ENCODE measurements around the gene C4orf50.

C4orf50 gene

DNA sequence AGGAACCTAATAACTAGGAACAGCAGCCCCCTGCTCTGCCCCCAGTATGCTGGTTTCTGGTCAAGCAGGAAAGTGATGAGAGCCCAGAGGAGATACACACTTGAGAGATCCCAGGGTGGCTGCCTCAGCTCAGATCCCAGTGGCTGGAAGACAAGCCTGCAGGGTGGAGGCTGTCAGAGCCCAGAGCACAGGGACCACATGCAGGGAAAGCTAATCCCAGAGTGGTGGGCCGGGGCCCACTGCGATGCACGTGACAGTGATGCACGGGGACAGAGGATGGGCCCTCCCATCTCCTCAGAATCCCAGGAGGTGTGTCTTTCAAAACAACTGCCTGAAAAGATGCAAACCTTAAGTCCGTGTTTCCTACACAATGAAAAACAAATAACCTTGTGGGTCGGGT lies 96.2 kb downstream of the C4orf50 start:
- no peak for DNase-seq (ENCODE audit: low spot score)

- no peak for DNase-seq (ENCODE audit: low spot score)
Observed at GRCh38 chr4:5921101-5921980, 96.9 kb downstream of the C4orf50 start.

DNA sequence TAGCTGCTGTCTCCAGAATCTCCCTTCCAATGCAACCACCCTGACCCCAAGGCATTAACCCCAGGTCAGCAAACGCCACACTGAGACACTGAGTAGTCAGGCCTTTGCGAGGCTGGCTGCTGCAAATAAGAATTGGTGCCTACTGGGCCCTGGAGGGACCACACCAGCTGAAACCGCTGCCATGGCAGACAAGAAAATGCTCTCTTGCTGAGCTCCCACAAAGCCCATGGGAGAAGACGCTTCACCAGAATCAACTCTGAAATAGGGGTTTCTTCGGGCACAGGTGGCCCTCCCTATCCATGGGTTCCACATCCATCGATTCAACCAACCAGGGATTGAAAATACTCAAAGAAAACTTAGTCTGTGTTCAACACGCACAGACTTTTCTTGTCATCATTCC lies 98.7 kb downstream of the C4orf50 start:
- DNase-seq (ENCODE audit: low spot score), result no peak

DNA sequence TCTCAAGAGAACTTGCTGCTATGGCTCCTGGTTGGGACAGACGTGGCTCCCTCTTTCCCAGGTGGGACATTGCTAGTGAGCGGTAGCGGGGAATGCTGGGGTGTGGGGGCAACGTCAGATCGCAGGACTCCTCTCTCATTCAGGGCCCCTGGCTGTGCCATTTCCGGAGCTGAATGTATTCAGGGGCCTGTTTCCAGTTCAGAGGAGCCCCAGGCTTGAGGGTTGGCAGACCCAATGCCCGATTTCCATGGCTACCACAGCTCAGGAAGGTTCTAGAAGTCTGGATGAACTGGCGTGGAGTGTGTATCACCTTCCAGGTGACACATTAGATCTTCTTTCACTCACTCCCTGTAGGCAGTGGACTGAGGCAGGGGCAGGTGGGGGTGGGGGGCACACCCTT lies 99.2 kb downstream of the C4orf50 start:
- DNase-seq (ENCODE audit: low spot score), result no peak

- DNase-seq (ENCODE audit: low spot score), result no peak
Observed at GRCh38 chr4:5918331-5918985, 99.8 kb downstream of the C4orf50 start.

DNA sequence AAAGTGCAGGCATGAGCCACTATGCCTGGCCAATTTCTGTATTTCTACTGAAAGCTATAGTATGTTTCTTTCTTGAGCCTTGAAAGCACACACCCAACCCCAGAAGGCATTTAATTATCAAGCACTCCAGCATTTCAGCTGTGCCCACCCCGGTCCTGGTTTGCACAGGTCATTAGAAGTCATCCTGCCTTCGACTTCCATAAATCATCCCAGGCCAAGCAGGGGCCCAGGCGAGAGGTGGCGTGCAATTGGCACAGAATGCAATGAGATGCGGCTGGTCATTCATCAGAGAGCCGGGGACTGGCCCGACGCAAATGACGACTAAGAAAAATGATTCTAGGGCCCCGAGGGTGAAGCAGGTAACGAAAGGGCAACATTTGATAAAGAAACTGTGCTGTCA lies 100.6 kb downstream of the C4orf50 start:
- DNase-seq (ENCODE audit: low spot score), result no peak

GRCh38 chr4:5916229-5916628 lies 102.0 kb downstream of the C4orf50 start:
- no peak for DNase-seq (ENCODE audit: low spot score)

GRCh38 chr4:5913454-5913853 lies 104.8 kb downstream of the C4orf50 start:
- no peak for DNase-seq (ENCODE audit: low spot score)

GRCh38 chr4:5912614-5913019 lies 105.6 kb downstream of the C4orf50 start:
- no peak for DNase-seq (ENCODE audit: low spot score)

DNA sequence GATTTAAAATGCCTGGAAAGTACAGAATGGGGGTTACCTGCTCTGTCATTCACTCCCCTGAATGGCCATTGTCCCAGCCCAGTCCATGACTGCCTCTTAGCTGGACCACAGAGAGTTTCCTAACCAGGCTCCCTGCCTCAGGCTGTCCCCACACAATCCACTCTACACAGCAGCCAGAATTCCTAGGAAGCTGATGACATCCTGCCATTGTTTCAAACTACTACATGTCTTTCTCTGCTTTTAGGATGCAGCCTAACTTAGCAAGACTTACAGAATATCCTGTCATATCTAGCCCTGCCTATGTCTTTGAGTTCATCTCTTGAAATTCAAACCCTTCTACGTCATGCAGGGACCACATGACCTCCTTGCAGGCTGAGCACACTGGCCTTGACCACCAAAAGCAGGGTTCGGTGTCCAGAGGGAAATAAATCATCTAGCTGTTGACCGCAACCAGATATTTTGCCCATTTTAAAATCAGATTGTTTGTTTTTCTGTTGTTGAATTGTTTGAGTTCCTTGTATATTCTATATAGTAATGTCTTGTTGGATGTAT lies 109.3 kb downstream of the C4orf50 start:
- no peak for DNase-seq (ENCODE audit: low spot score)

DNA sequence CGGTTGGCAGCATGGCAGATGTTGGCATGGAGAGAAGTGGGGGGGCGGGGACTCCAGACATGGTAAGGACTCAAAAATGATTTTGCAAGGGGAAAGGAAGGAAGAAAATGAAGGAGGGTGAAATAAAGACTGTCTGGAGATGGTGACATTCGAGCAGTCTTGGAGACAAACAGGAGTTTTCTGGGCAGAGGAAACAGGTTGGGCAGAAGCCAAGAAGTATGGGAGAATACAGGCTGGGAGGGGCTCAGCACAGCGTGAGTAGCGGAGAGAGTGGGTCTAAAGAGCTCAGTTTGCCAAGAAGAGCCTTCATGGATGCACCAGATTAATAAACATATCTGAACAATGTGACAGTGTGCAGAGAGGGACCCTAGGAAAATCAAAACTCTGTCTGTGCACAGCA lies 112.0 kb downstream of the C4orf50 start:
- DNase-seq (ENCODE audit: low spot score), result no peak

- DNase-seq (ENCODE audit: low spot score), result no peak
Observed at GRCh38 chr4:5905714-5906113, 112.5 kb downstream of the C4orf50 start.

- no peak for DNase-seq (ENCODE audit: low spot score)
Observed at GRCh38 chr4:5900844-5901243, 117.4 kb downstream of the C4orf50 start.

DNA sequence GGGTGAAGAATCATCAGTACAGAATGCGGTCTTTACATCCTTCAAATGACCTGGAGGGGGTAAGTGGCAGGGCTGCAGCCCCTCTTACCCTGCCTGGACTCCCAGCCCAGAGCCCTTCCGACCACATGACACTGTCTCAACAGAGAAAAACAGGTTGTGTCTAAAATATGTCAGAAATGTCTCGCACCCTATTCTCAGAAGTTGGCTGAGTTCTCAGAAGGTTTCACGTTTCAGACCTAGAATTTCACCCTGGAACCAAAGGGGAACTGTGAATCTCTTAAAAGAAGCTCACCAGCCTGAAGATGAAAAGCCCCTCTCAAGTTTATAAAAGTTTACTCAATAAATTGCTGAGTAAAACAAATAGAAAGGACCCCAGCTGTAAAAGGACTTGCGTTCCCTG lies 118.3 kb downstream of the C4orf50 start:
- no peak for DNase-seq (ENCODE audit: low spot score)

DNA sequence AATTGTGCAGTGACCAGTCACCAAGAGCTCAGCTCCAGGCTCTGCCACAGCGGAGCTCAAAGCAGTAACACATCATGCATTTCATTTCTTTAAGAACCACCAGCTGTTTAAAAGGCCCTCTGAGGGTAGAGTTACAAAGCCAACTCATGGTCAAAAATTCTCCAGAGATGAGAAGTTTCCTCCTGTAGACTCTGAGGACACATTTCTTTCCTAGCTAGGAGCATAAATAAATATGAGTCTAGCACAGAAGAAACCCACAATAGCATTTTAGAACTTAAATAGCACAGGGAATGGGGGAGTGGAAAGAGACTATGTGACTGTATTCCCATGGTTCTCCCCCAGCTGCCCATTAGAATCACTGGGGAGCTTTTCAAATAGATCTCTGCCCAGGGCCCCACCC lies 118.8 kb downstream of the C4orf50 start:
- no peak for DNase-seq (ENCODE audit: low spot score)

DNA sequence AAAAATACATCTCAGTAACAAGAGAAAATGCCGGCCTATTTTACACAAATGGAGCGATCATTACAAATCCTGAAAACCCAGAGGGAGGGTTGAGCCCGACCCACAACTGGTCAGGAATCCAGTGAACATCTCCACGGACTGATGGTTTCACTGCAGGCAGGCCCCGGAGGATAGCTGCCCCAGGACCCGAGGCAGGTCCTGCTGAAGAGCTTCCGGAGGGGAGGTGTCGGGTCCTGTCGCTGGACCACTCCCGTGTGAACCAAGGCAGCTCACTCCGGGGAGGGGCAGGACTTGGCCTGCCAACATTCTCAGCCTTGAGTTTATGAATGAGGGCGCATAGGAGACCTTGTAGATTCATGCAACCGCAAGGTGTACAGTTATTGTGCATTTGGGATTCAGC lies 120.6 kb downstream of the C4orf50 start:
- no peak for DNase-seq (ENCODE audit: low spot score)

DNA sequence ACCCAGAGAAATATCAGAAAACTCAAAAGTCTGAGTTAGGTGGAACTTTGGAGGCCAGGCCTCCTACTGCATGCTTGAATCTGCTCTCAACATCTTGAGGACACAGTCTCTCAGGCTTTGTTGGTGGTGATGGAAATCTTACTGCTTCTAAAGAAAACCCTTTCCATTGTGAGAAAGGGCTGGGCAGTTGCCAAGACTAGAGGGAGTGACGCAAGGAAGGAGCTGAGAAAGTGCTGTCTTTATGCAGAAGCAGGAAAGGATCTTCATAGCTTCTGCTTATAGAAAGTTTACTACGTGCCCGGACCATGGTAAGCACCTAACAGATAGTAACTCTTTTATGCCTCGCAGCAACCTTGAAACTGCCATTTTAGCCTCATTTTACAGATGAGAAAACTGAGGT lies 122.9 kb downstream of the C4orf50 start:
- no peak for DNase-seq (ENCODE audit: low spot score)

- peak; percentile 79 for DNase-seq (ENCODE audit: low spot score)
Observed at GRCh38 chr4:5894266-5894665, 124.0 kb downstream of the C4orf50 start.

- DNase-seq (ENCODE audit: low spot score), result no peak
Observed at GRCh38 chr4:5893591-5893990, 124.6 kb downstream of the C4orf50 start.

- DNase-seq (ENCODE audit: low spot score), result peak; percentile 76
Observed at GRCh38 chr4:5893004-5893580, 125.1 kb downstream of the C4orf50 start, which contains the start of gene CRMP1. Gene CRMP1, minus strand, starts transcription at chr4:5893086. Its CDS starts 117 bp downstream, at chr4:5892969.

DNA sequence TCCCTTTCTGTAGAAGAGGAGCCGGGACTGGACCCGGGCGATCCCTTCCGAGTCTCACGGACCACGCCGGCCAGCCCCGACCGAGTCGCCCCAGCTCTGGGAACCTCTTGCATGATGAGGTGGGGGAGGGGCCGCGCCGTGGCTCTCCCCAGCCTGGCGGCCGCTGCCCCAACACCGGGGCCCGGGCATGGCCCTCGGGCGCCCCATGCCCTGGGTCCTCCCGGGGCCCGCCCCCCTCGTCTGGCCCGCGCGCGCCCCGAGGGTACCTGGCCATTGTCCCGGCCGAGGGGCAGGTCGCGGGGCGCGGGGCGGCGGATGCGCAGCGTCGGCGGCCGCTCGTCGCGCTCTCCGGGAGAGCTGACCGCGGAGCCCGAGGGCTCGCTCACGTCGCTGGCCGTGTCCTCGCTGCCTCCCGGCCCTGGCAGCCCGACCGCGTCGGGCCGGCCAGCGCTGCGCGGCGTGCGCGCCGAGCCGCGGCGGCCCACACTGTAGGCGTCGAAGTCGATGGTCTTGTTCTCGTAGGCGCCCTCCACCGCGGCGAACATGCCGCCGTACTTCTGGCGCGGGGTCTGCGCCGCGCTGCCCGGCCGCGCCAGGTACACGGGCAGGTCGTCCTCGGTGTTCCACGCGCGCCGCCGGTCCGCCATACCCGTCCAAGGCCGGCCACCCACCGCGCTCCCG lies 125.8 kb downstream of the C4orf50 start:
- DNase-seq (ENCODE audit: low spot score), result peak; percentile 19

Measured in SK-N-DZ (cell line).